Stromal cell of bone marrow (primary cell): ENCODE data around the gene GINS3.

Experiments
- DNase-seq: peaks from one replicate; pipeline ENCODE4 v3.0.0-alpha.2; 2012; ENCODE audit warnings: low read depth

GINS3 gene

DNA sequence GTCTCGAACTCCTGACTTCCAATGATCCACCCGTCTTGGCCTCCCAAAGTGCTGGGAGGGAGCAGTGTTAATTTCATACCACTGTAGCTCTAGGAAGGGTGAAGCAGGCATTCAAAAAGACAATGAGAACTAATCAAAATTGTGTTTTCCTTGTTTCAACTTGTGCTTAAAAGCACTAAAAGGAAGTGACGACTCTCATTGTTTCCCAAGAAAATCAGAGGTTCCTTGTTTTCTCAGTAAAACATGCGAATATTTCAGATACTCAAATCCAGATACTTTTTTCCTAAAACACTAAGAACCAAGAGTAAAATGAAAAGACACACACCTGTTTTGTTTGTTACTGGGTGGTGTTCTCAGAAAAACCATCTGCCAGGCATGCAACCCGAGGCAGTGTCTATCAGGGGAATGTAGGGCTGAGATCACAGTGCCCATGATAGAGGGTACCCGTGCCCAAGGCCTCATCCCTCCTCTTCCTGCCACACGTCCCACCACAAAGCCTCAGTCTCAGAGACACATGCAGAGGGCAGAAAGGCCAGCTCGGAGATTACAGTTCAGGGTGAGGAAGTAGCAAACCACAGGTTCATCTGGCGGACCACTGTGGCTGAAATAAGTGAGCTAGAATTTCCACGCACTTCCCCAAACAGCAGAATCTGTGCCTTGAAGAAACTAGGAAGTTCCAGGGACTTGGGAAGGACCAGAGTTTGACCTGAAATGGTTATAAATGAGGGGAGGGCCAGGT, 33.7 kb downstream of the GINS3 start:
- DNase-seq: no peak

DNA sequence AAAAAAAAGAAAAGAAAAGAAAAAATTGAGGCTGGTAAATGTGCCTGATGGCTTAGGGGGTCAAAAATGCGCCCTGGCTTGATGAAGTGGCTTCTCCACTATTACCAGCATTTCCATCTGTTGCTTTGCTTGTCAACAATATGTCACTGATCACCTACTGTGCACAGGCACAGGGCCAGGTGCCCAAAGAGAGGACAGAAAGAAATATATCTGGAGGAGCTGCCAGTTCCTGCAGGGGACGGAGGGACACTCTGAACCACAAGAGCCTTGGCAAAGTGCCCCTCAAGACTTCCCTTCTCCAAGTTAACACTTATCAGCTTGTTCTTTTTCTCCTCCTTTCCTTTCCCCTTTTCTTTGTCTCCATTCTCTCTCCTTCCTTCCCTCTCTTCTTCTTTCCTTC, 34.7 kb downstream of the GINS3 start:
- DNase-seq: no peak

DNA sequence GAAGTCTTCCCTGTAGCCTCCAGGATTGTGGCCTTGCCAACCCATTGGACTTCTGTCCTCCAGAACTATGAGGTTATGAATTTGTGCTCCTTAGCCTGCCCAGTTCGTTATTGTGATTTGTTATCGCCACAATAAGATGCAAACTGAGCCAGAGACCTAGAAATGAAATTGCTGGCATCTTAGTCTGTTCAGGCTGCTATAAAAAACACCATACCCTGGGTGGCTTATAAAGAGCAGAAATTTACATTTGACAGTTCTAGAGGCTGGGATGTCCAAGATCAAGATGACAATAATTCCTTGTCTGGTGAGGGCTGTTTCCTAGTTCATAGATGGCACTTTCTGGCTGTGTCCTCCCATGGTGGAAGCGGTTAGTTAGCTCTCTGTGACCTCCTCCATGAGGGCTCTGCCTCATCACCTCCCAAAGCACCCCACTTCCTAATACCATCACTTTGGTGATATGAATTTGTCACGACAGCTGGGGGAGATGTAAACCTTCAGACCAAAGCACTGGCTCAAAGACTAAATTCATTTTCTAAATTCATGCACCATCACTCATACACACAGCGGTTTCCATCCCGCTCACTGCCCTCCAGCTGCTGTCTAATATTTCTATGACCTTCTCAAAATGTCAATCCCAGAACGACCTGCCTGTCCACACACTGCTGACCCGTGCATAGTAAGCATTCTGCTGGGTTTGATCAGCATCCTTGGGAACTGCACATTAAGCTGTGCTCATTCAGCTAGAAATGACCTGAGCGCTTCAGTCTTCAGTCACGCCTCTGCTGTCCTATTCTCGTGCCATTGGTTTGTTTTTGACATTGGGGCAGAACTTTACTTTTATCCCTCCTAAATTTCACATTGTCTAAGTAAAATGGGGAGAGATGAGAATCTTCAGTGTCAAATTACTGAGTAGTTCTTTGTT, 36.6 kb downstream of the GINS3 start:
- DNase-seq: no peak

DNA sequence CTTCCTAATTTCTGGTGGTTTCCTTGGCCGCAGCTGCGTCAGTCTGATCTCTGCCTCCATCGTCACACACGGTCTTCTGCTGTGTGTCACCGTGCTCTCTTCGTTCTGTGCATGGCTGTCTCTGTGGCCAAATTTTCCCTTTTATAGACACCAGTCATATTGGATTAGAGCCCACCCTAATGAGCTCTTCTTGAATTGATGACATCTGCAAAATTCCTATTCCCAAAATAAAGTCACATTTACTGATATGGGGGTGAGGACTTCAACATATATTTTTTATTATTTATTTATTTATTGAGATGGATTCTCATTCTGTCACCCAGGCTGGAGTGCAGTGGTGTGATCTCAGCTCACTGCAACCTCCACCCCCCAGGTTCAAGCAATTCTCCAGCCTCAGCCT, 38.4 kb downstream of the GINS3 start:
- DNase-seq: no peak

DNA sequence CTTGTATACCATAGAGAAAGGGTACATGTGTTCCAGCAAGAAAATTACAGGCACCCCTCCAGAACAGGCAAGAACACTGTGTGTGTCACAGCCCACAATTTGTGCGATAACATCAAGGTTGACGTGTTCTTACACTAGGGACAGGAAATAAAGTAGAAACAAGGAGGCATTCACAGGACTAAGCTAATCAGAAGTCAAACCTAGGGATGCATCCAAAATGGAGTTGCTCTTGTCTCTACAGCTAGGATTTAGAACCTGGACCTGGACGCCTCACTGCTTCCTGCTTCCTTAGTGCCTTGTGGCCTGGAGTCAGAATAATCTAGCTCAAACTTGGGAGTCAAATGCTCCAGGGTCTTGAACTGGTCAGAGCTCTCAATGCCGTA, 41.3 kb downstream of the GINS3 start:
- no peak for DNase-seq

DNA sequence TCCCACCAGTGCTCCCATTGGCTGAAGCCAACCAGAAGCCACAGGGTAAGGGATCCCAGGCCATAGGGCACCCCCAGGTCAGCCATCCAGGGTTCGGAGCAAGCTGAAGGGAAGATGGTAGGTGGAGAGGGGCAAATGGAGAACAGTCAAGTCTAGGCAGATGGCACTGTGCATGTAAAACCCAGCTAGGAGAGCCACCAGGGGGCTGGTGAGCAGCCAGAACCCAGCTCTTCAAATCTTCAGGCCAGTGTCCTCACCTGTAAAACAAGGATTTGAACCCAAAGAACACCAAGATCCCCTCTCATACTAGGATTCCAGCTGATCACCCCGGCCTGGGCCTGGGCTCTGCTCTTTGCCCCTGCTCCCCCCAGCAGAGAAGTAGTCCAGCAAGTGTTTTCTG, 43.5 kb downstream of the GINS3 start:
- DNase-seq: no peak

DNA sequence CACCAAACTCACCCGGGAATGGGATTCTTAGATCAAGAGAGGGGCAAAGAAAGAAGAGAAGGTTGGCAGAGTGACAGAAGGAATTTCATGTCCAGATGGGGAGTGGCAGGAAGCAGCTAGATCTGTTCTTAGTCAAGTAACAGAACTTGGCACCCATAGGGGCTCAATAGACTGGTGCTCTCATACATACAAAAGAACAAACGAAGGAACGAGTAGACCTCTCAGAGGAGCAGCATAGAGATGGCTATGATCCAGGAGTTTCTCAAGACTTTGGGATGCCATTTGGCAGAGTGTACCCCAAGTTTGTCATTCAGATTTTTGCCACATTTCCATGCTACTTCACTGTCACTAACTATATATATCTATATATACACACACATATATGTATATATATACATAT, 47.9 kb downstream of the GINS3 start:
- DNase-seq: no peak

DNA sequence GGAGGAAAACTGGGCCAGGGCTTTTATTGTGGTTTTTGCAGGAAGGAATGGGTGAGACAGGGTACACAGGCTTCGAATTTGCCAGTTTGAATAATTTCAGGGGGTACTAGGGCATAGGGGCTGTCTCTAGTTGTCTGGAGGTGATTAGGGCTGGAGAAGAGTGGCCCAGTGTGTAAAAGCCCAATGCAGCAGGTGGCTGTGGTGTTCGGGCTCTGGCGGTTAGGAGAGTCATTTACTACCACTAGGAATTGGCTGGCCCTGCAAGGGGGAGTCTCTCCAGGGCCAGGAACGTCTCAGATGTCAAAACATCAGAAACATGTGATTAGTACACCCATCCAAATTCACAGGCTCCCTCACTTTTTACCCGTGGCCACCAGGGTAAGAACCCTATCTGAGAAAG, 50.3 kb downstream of the GINS3 start:
- DNase-seq: no peak

DNA sequence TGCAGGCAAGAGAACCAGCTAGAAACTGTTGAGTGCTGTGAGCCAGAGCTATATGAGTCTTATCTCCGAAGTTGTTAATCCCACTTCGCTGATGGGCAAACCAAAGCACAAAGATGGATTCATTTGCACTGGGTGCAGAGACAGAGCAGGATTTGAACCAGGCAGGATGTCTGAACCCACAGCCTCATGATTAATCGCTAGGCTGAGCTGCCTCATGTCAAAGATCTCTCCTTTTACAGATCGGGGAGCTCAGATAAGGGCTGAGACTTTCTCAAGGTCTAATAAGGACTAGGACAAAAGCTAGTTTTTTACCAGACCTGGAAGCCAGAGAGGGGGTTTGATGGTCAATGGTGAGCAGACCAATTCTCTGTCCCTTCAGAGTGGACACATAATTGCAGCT, 51.5 kb downstream of the GINS3 start:
- DNase-seq: no peak

DNA sequence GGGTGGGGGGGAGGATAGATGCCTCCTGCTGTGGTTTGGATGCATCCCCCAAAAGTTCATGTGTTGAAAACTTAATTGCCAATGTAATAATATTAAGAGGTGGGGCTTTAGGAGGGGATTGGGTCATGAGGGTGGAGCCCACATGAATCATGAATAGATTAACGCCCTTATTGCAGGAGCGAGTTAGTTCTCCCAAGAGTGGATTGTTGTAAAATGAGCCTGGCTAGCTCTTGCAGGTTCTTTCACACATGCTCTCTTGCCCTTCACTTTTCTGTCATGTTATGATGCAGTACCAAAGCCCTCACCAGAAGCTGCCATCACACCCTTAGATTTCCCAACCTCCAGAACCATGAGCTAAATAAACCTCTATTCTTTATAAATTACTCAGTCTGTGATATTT, 52.0 kb downstream of the GINS3 start:
- no peak for DNase-seq

DNA sequence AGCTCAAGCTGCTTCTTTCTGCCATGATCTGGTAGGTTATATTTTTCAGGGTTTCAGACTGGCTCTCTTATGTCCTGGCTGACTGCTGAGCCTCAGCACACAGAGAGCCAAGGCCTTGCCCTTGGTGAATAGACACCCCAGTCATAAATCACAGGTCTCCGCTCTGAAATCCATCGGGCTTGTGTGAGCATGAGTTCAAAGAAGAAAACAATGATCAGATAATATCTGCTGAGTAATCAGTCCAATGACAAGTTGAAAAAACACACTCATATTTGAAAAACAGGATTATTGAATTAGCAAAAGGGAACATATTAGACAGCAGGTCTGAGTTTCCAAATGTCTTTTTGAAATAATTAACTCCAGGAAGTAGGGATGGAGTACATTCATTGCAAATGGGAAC, 56.6 kb downstream of the GINS3 start:
- no peak for DNase-seq

DNA sequence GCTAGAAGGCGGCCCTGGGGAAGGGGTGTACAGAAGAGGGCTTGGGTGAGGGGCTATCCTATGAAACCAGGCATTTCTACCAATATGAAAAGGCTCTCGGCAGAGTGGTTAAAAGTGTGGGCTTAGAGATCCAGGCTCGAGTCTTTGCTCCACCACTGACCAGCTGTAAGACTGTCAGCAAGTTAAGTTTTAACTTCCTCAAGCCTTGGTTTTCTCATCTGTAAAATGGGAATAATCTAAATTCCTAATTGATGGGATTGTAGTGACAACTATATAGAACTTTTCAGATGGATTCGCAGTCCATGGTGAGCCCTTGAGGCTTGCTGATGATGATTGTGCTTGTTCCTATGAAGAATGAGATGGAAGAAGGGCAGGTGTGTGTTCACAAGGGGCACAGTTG, 57.0 kb downstream of the GINS3 start:
- no peak for DNase-seq

DNA sequence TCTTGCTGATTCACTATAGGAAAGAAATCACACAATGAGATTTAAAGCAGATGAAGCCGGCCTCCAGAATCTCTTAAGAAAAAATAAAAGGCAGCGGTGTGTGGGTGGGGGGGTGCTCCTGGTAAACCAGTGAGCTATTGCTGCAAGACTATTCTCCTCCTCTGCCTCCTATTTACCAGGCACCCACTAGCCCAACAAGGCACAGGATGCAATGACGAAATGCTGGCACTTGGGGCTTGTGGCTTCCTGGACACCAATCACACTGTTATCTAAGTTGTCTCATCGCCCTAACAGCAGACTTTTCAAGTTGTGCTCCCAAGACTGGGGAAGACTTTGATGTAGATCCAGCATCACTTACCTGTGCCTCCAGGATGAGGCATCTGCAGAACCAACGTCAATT, 57.5 kb downstream of the GINS3 start:
- DNase-seq: no peak

DNA sequence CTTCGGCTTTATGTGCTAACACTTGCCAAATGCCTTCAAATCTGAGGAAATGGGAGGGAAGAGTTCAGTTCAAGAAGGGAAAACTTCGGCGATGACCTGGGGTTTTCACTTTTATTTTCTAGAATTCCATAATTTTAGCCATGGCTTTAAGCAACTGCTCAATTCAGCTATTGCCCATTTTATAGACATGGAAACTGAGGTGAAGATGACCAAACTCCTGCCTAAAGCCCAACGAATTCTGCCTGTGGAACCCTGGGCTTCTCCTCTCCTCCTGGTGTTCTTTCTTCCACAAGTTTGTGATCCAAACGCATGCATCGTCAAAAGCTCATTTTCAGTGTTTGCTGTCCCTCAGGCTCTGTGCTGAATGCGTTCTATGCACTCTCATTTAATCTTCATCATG, 58.3 kb downstream of the GINS3 start:
- no peak for DNase-seq

DNA sequence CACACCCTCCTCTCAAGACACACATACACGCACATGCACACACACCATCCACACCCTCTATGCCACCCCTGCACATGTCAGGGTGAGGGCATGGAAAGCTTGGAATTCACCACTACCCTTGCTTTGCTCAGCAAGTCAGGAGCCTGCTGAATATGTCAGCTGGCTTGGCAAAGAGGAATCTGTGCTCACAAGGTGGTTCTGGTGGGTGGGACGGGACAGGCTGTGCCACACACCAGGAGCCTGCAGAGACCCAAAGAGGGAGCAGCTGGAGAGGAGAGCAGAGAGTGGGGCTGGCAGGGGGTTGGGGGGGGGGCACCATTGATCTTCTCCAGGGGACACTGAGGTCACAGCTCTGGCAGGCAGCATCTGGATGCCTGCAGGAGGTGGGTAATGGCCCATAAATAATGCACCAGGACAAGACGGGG, 59.0 kb downstream of the GINS3 start:
- DNase-seq: no peak

DNA sequence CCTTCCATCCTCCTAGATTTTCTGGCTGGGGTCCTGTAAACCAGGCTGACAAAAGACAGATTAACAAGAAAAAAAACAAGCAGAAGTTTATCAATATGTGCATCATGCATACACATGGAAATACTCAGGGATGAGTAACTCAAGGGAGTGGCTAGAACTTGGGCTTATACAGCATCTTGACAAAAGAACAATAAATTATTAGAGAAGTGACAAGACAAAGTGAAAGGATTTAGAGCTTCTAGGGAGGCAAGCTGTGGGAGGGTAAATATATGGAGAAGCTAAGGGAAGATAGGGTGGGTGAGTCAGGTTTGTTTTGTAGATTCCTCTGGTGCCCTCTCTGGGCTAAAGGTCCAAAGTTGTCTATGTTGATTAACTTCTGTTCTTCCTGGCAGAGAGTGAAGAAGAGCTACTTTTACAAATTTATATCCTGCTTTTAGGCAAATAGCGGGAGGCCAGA, 59.7 kb downstream of the GINS3 start:
- peak; percentile 25 for DNase-seq

DNA sequence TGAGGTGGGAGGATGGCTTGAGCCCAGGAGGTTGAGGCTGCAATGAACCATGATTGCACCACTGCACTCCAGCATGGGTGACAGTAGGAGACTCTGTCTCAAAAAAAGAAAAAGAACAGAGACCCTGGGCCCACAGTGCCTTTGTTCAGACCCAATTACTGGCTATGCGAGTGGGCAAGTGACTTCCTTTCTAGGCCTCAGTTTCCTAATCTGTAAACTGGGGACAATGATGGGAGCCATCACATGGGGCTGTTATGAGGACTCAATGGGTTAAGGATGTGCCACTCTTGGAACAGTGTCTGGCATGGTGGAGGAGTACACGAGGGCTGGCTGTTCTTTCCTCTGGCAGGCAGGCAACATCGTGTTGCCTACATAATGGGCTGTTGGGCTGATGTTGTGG, 60.4 kb downstream of the GINS3 start:
- DNase-seq: no peak

DNA sequence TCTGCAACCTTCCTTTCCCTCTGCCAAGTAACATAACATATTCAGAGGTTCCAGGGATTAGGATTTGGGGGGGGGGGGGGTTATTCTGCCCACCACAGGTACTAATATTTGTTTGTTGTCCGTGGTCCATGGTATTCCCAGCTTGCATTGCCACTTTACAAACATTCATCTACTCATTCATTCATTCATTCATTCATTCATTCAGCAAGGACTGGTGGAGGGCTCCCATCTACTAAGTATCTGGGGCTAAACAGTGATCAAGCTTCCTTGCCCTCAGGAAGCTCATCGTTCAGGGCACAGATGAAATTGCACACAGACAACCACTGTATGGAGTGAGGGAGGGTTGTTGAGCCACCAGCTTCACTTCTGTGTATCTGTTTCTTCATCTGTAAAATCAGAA, 61.9 kb downstream of the GINS3 start:
- no peak for DNase-seq

DNA sequence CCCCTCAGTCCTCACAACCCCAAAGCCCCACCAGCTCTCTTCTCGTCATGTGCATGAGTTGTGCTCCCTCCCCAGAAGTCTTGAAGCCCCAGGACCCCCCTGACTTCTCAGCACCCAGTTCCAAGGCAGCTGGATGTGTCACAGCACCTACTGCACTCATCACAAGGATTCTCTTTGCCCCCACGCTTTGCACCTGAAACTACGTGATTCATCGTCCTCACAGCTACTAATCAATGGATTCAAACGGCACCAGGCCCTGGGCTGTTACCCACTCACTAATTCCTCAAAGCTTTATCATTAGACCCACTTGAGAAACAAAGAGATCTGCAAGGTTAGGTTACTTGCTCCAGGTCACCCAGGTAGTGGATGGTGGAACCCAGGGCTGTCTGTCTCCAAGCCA, 62.6 kb downstream of the GINS3 start:
- no peak for DNase-seq
